Stimulated activated CD8-positive, alpha-beta memory T cell treated with anti-CD3 and anti-CD28 coated beads, Interleukin-4, amount 100 ng/mL, for 24 hours (primary cell): Measurements from ENCODE around the gene TPST2.

Experiments used
- DNase-seq: peaks from one replicate; pipeline ENCODE4 v3.0.0-alpha.2; 2020; ENCODE audit warnings: low read depth

The TPST2 gene

DNA sequence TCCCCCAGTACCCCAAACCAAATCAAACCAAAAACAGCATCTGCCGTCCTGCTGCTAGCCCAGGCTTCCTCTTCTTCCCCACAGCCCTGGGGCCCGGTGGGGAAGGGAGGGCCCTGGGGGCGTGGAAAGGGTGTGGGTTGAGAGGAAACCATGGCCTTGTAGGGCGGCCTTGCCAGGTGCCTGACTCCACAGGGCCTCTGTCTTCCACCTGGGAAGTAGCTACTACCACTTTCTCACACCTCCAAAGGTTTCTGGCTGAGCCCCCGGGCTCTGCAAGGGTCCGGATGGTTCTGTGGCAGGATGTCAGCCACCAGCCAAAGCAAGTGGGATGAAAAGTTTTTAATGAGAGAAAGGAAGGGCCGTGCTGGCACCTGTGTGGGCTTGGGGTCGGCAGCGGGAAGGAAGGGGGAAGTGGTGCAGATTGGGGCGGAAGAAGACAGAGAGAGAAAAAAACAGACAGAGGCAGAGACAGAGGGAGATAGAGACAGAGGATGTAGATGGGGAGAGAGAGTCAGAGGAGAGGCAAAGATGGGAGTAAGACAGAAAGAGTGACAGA, 10.5 kb downstream of the TPST2 start:
- DNase-seq, result peak; percentile 30

GRCh38 chr22:26577081-26577480, 12.9 kb downstream of the TPST2 start:
- DNase-seq, result no peak

GRCh38 chr22:26576026-26576680, 13.8 kb downstream of the TPST2 start:
- DNase-seq, result no peak

DNA sequence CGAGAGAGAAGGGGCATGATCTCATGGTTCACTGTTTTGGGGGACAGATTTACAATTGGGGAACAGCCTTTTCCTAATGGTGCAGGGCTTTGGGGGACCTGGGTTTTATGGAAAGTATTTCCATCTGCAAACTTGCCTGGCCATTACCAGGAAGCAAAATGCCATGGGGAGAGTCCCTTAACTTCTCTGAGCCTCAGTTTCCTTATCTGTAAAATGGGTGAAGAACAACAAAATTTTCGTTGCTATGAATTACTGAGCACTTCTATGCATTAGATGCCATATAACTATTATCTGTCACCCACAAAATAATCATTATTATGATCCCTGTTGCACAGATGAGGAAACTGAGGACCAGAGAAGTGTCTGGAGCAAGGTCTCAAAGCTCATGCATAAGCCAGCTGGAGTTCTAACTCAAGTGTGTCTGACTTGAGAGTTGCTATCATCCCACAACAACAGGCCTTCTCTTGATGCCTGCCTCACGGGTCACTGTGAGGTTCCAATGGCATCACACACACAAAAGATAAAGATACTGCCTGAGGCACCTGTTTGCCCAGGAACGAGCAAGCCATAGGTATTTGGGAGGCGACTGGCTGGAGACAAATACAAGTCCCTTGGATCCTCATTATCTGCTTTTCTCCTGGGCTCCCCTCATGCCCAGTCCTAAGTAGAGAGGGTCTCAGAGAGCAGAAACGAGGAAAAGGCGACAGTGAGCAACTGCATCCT, 15.8 kb downstream of the TPST2 start:
- no peak for DNase-seq

DNA sequence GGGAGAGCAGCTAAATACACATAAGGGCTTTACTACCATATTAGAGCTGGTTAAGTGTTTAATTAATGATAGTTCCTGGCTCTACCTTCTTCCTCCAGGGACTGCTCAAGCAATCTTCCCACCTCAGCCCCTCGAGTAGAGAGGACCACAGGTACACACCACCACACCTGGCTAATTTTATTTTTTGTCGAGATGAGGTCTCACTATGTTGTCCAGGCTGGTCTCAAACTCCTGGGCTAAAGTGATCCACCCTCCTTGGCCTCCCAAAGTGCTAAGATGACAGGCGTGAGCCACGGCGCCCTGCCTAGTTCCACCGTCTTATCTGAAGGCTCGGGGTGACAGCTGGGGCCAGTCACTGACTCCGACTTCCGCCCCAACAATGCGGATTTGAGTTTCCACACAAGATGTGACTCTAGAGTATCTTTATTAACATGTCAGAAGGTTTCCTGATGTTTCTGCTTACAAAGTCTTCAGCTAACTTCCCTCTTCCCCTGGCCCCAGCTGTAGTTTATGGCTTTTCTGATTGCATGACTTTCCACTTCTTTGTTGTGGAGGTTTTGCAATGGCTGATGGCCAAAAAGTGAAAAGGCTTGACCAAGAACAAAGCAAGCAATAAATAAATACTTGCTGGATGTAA, 16.8 kb downstream of the TPST2 start:
- no peak for DNase-seq

DNA sequence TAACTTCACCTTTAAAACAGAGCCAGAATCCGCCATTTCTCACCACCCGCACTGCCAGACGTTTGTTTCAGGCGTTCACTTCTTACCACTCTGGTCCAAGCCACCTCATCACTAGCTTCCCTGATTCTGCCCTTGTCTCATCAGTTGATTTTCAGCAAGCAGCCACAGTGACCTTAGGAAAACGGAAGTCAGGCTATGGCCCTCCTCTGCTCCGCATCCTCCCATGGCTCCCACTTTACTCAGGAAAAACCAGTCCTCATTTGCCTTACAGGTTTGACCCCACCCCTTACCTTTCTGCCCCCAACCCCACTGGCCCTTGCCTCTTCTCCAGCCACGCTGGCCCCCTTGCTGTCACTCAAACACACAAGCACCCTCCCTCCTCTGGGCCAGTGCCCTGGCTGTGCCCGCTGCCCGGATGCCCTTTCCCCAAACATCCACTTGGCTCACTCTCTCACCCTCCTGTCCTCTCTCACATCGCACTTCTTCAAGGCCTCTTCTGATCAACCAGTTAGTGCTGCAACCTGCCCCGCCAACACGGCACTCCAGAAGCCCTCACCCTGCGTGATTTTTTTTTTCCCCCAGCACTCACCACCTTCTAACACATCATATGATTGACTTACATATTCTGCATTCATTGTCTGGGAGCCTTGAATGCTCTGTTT, 18.9 kb downstream of the TPST2 start:
- DNase-seq, result no peak

- no peak for DNase-seq
Observed at GRCh38 chr22:26570115-26570514, 19.8 kb downstream of the TPST2 start.

DNA sequence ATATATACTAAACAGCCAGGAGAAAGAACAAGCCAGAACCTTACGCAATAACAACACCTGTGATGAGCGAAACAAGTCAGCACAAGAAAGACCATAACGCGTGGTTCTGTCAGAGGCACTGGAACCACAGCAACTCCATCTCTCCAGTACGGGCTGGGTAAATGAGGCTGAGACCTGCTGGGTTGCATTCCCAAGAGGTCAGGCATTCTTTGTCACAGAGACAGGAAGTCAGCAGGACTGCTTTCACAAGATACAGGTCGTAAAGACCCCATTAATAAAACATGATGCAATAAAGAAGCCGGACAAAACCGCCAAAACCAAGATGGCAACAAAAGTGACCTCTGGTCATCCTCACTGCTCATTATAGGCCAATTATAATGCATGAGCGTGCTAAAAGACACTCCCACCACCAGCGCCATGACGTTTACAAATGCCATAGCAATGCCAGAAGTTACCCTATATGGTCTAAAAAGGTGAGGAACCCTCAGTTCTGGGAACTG, 21.7 kb downstream of the TPST2 start:
- no peak for DNase-seq

GRCh38 chr22:26567610-26568009, 22.3 kb downstream of the TPST2 start:
- no peak for DNase-seq

DNA sequence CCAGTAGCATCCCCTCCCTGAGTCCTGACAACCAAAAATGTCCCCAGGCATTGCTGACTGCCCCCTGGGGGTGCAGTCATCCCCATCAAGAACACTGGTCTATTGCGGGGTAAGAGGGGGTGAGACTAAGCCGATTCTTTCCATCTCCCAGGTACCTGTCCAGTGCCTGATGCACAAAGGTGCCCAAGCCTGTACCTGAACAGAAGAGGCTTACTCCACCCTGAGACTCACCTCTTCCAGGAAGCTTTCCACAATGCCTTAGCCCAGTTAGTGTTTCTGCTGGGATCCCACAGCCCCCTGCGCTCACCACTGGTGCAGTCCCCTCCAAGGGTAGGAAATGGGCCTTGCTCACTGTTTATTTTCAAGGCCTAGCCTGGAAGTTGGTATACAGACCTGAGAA, 22.9 kb downstream of the TPST2 start:
- no peak for DNase-seq

DNA sequence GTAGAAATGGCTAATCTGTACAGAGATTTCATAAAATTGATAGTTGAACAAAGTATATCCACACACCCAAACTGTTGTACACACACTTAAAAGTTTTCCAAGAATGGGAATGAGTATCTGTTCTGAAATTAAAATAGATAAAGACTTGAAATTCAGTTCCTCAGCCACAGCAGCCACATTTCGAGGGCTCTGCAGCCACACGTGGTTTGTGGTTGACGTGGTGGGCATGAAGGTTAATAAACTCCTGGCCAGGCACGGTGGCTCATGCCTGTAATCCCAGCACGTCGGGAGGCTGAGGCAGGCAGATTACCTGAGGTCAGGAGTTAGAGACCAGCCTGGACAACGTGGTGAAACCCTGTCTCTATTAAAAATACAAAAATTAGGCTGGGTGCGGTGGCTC, 24.0 kb downstream of the TPST2 start:
- no peak for DNase-seq

GRCh38 chr22:26565181-26565580, 24.8 kb downstream of the TPST2 start:
- no peak for DNase-seq

- no peak for DNase-seq
Observed at GRCh38 chr22:26564672-26565071, 25.3 kb downstream of the TPST2 start.

- no peak for DNase-seq
Observed at GRCh38 chr22:26564181-26564580, 25.8 kb downstream of the TPST2 start.

DNA sequence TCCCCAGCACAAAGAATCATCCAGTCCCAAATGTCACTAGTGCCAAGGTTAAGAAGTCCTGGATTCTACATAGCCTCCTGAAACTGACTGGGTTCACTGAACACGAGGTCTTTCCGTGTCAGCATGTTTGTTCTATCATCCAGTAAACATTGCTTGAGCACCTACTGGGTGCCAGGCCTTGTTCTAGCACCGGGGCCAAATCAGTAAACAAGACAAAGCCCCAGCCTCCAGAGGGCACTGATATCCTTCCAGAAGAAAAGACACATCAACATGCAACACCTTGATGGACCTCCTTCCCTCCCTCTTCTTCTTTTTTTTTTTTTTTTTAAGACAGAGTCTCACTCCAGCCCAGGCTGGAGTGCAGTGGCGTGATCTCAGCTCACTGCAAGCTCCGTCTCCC, 26.9 kb downstream of the TPST2 start:
- DNase-seq, result no peak

GRCh38 chr22:26561756-26562417, 28.0 kb downstream of the TPST2 start:
- no peak for DNase-seq

DNA sequence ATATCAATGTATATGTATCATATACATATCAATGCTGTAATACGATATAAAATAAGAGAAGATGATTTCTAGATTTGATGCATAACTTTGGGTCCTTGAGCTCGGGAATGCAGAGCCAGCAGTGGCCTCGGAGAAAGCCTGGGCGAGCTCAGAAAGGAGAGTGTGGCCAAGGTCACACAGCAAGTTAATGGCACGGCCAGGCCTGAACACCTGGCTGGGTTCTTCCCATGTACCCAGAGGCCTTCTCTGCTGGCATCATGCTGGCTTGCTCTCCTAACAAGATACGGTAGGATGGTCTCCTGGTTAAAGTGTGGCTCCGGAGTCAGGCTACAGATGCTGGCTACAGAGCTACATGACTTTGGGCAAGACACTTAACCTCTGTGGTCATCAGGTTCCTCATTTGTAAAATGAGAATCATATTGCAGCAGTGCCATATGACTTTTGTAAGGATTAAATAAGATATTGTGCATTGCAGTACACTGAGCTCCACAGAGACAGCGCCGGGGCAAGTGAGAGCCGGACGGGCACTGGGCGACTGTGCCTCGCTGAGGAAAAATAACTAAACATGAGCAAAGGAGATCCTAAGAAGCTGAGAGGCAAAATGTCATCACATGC, 29.9 kb downstream of the TPST2 start:
- DNase-seq, result no peak

DNA sequence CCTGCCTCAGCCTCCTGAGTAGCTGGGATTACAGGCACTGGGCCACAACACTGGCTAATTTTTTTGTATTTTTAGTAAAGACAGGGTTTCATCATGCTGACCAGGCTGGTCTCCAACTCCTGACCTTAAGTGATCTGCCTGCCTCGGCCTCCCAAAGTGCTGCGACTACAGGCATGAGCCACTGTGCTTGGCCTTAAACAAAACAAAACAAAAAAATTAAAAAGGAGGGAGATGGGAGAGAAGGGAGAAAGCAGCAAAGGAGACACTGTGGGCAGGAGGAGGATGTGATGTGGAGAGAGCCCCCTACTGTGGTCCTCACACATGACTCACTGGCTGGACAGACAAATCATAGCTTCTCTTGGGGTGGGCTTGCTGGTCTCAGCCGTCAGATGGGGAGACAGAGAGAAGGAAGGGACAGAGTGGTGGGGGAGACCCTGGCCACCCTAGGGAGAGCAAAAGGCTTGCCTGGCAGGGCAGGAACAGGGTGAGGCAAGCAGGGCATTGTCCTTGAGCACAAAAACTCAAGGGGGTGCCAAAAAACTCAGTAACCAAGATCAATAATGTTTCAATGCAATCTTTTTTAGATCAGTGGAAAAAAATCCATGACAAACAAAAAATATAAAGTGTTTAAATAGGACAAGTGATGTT, 31.6 kb downstream of the TPST2 start:
- no peak for DNase-seq

DNA sequence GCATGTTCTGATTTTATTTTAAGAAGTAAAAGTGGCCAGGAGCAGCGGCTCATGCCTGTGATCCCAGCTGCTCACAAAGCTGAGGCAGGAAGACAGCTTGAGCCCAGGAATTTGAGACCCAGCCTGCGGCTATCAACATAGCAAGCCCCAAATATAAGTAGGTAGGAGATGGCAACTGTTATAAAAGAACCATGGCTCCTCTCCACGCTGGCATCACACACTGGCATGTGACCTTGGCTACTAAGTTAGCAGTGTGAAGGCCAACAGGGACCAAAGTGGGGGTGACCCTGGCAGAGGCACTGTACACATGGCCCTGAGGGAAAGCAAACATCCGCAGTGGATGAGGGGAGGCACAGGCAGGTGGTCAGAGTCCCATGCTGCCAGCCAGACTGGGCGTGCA, 33.0 kb downstream of the TPST2 start:
- no peak for DNase-seq

GRCh38 chr22:26555478-26555877, 34.5 kb downstream of the TPST2 start:
- no peak for DNase-seq

GRCh38 chr22:26554956-26555355, 35.0 kb downstream of the TPST2 start:
- no peak for DNase-seq
